Neural progenitor cell (in vitro differentiated cells): ENCODE results near the gene COX17. TPM values are rescaled to one million over a fixed set of nuclear protein-coding genes. Genes with fewer than 3 reads are reported as not detected.

Source experiments
- DNase-seq: peaks from one replicate; pipeline ENCODE4 v3.0.0-alpha.2; 2016; ENCODE audit warnings: low spot score
- H2AFZ ChIP-seq: fragments of 200-600 bp; sonication (generic); replicated peaks from 2 replicates; pipeline ENCODE4 v1.6.1; 2016; ENCODE audit warnings: antibody characterized with exemption
- H3F3A ChIP-seq: fragments of 200-600 bp; sonication (generic); 2 replicates; pipeline ENCODE4 v1.6.1; 2016; ENCODE audit warnings: antibody characterized with exemption, low read depth
- H3K27ac ChIP-seq: fragments of 200-600 bp; sonication (generic); 2 replicates; pipeline ENCODE4 v1.5.1; 2016; ENCODE audit warnings: mild to moderate bottlenecking
- H3K27me3 ChIP-seq: fragments of 200-600 bp; sonication (generic); 2 replicates; pipeline ENCODE4 v1.6.1; 2016; ENCODE audit warnings: mild to moderate bottlenecking, moderate library complexity
- H3K36me3 ChIP-seq: fragments of 200-600 bp; sonication (generic); 2 replicates; pipeline ENCODE4 v1.5.1; 2016
- H3K4me1 ChIP-seq: fragments of 200-600 bp; sonication (generic); 2 replicates; pipeline ENCODE4 v1.6.1; 2016; ENCODE audit warnings: mixed run types
- H3K4me2 ChIP-seq: fragments of 200-600 bp; sonication (generic); 2 replicates; pipeline ENCODE4 v1.6.1; 2016
- H3K4me3 ChIP-seq: fragments of 200-600 bp; sonication (generic); 2 replicates; pipeline ENCODE4 v1.5.1; 2016
- H3K79me2 ChIP-seq: fragments of 200-600 bp; sonication (generic); 2 replicates; pipeline ENCODE4 v1.6.1; 2016; ENCODE audit warnings: low read depth
- H3K9ac ChIP-seq: fragments of 200-600 bp; sonication (generic); 2 replicates; pipeline ENCODE4 v1.6.1; 2016
- H3K9me3 ChIP-seq: fragments of 200-600 bp; sonication (generic); 2 replicates; pipeline ENCODE4 v1.5.1; 2016; ENCODE audit warnings: low read depth
- H4K20me1 ChIP-seq: fragments of 200-600 bp; sonication (generic); 2 replicates; pipeline ENCODE4 v1.6.1; 2016; ENCODE audit warnings: low read depth
- H3K27ac Mint-ChIP-seq: 3 replicates; pipeline ENCODE4 v1.8.0; 2021; ENCODE audit warnings: mixed read lengths
- H3K27me3 Mint-ChIP-seq: 2 replicates; pipeline ENCODE4 v1.8.0; 2022; ENCODE audit warnings: low read depth, mild to moderate bottlenecking, inconsistent platforms, moderate library complexity, mixed read lengths; ENCODE audit not compliant: insufficient read depth
- H3K36me3 Mint-ChIP-seq: 3 replicates; pipeline ENCODE4 v1.8.0; 2021; ENCODE audit warnings: mixed read lengths
- H3K4me1 Mint-ChIP-seq: 3 replicates; pipeline ENCODE4 v1.8.0; 2021; ENCODE audit warnings: mixed read lengths
- H3K4me3 Mint-ChIP-seq: 3 replicates; pipeline ENCODE4 v1.8.0; 2021; ENCODE audit warnings: mild to moderate bottlenecking, moderate library complexity, mixed read lengths
- H3K9me3 Mint-ChIP-seq: 3 replicates; pipeline ENCODE4 v1.8.0; 2020; ENCODE audit warnings: mixed read lengths
- CTCF ChIP-seq: fragments of 200-600 bp; sonication (generic); IDR thresholded peaks from 2 replicates; pipeline ENCODE4 v1.5.1; 2017; ENCODE audit warnings: antibody characterized with exemption, mild to moderate bottlenecking
- EZH2 ChIP-seq: fragments of 200-600 bp; sonication (generic); IDR thresholded peaks from 2 replicates; pipeline ENCODE4 v1.6.1; 2017; ENCODE audit warnings: antibody characterized with exemption, mild to moderate bottlenecking, moderate library complexity
- EZH2phosphoT487 ChIP-seq: fragments of 200-600 bp; sonication (generic); IDR thresholded peaks from 2 replicates; pipeline ENCODE4 v1.6.1; 2017; ENCODE audit warnings: antibody characterized with exemption
- total RNA-seq: library from RNA; depleted of rRNA; stranded (reverse); fragments of >200 nt; gene quantifications from 2 replicates; pipeline ENCODE4 v1.2.3, GENCODE V29; 2015; ENCODE audit warnings: low replicate concordance

Gene COX17
- total RNA-seq, 1 donor from 2014 or later, result 20.9 TPM

DNA sequence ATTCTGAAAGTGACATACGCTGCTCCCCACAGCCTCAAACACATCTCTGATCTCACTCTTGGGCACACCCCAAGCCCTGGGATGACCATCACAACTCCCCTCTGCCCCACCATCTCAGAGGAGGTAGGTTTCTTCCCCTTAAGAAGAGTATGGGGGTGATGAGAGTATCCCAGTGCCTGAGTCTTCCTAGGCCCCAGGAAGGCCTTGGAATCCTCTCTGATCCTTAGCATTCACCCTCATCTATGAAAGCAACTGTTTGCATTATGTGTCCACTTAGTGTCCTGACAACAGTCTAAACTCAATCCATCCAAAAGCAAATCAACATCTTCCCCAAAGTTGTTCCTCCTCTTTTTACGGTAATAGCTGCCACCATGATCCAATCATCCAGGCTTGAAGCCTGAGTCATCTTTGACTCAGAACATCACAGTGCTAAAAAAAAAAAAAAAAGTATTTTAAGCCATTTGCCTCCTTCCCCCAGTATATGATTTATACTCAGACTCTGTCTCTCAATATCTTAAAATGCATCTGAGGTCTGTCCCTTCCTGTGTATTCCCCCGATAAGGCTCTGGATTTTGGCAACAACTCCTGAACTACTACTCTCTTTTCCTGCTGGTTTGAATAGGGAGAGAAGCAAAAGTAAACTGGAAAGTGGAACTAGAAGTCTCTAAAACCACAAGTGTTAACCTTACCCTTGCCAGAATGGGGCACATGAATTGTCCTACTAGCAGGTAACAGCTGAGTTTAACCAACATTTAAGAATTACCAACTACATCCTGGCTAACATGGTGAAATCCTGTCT, 39.3 kb downstream of the COX17 start:
- H4K20me1 ChIP-seq, result no peaks in the 10 kb centered on the region
- H3K4me3 ChIP-seq, result no peak overlapping the region
- no peak overlapping the region for H3K27ac Mint-ChIP-seq
- no peaks in the 10 kb centered on the region for H3K9me3 Mint-ChIP-seq
- no peak overlapping the region for H2AFZ ChIP-seq
- no peak overlapping the region for H3K27ac ChIP-seq
- H3K9me3 ChIP-seq, result no peaks in the 10 kb centered on the region
- no peak overlapping the region for H3K4me2 ChIP-seq
- peaks cover 7% of the 10 kb centered on the region for H3K4me1 Mint-ChIP-seq
- H3K9ac ChIP-seq, result no peak overlapping the region
- no peaks in the 10 kb centered on the region for H3K79me2 ChIP-seq
- H3K4me1 ChIP-seq, result peaks cover under 1% of the 10 kb centered on the region
- no peak for DNase-seq
- no peak overlapping the region for H3K4me3 Mint-ChIP-seq
- H3K27me3 Mint-ChIP-seq, result peaks cover 3% of the 10 kb centered on the region
- TF ChIP-seq CTCF (no peak), EZH2phosphoT487 (no peak), EZH2 (no peak)
- H3K27me3 ChIP-seq, result no peaks in the 10 kb centered on the region
- H3F3A ChIP-seq, result no peaks in the 10 kb centered on the region
- no peaks in the 10 kb centered on the region for H3K36me3 Mint-ChIP-seq
- H3K36me3 ChIP-seq, result no peaks in the 10 kb centered on the region

DNA sequence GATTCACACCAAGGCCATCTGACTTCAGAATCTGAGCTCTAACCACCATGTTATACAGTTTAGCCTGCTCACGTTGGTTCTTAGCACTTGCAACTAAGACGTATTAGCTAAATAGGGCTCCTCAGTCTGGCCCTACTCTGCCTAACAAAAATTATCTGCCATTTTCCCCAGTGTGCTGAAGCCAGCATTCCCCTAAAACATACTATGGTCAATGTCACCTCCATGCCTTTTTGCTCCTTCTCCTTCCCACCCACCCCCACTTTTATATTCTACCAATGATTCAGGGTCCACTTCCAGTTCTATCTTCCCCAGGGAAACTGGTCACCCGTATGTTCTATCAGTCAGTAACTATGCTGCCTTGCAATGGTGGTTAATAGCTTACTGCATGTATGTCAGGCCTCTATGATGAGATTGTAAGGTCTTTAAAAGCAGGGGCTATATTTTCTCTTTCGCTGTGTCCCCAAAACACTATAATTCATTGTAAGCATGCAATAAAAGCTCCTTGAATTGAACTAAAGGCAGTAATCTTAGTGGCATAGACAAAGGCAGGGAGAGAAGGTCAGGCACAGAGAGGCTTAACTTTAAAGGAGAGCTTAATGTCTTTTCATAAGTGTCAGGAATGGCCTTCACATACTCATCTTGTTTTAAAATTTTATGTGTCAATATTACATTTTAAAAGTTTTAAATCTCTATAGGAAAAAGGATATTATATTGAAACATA, 40.2 kb downstream of the COX17 start:
- Mint-ChIP-seq H3K9me3 (no peaks in the 10 kb centered on the region), H3K27me3 (peaks cover 3% of the 10 kb centered on the region), H3K27ac (no peak overlapping the region), H3K4me1 (peaks cover 7% of the 10 kb centered on the region), H3K36me3 (no peaks in the 10 kb centered on the region), H3K4me3 (no peak overlapping the region)
- Histone ChIP-seq H4K20me1 (no peaks in the 10 kb centered on the region), H3K36me3 (no peaks in the 10 kb centered on the region), H3F3A (no peaks in the 10 kb centered on the region), H3K9ac (no peak overlapping the region), H2AFZ (no peak overlapping the region), H3K27me3 (no peaks in the 10 kb centered on the region), H3K4me3 (no peak overlapping the region), H3K27ac (no peak overlapping the region), H3K9me3 (no peaks in the 10 kb centered on the region), H3K4me1 (no peaks in the 10 kb centered on the region), H3K4me2 (no peak overlapping the region), H3K79me2 (no peaks in the 10 kb centered on the region)
- DNase-seq, result no peak
- TF ChIP-seq EZH2 (no peak), EZH2phosphoT487 (no peak), CTCF (no peak)

DNA sequence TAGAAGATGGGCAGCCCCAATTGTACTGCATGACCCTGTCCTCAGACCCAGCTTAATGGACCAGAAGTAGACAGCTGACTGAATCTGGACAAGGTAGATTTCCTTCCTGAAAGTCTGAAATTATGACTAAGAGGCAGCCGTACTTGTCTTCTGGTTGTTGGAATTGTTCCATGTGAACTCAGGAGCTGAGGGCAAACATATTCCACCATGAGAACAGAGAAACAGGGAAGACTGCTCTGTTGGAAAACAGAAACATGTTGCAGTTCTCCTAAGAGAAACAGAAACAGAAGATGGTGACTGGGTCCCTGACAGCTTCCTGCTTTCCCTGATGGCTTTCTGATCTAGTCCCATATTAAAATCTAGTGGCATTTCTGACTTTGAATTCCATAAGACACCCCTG, 41.0 kb downstream of the COX17 start:
- Histone ChIP-seq H3K9me3 (no peaks in the 10 kb centered on the region), H3K27ac (no peak overlapping the region), H2AFZ (no peak overlapping the region), H3F3A (no peaks in the 10 kb centered on the region), H3K27me3 (no peaks in the 10 kb centered on the region), H3K4me2 (no peak overlapping the region), H3K9ac (no peak overlapping the region), H4K20me1 (no peaks in the 10 kb centered on the region), H3K36me3 (no peaks in the 10 kb centered on the region), H3K4me1 (no peaks in the 10 kb centered on the region), H3K79me2 (no peaks in the 10 kb centered on the region), H3K4me3 (no peak overlapping the region)
- H3K27ac Mint-ChIP-seq, result no peak overlapping the region
- DNase-seq, result no peak
- no peaks in the 10 kb centered on the region for H3K36me3 Mint-ChIP-seq
- TF ChIP-seq CTCF (no peak), EZH2phosphoT487 (no peak), EZH2 (no peak)
- peaks cover 7% of the 10 kb centered on the region for H3K4me1 Mint-ChIP-seq
- H3K4me3 Mint-ChIP-seq, result no peak overlapping the region
- peaks cover 2% of the 10 kb centered on the region for H3K27me3 Mint-ChIP-seq
- H3K9me3 Mint-ChIP-seq, result no peaks in the 10 kb centered on the region
